Activated effector memory CD4-positive, alpha-beta T cell treated with anti-CD3 and anti-CD28 coated beads, Interleukin-2, amount 50 U/mL, for 16 hours (primary cell): ENCODE measurements around the gene CCNK.

Source experiments
- DNase-seq: peaks from one replicate; pipeline ENCODE4 v3.0.0-alpha.2; 2020

The CCNK gene

DNA sequence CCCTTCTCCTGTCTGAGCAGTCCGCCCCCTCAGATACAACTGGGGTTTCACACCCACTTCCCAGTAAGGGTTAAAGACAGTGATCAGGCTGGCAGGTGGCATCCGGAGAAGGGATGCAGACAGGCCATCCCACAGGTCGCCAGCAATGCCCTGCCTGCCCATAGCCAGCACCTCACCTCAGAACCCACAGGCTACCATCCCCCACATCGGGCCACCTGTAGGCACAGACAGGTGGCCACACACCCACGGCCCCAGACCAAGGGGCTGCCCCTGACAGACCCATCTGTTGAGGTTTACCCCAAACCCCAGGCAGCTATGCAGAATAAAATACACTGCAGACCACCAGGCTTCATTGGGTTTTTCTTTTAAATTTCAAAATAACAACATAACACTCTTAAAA is 57.5 kb downstream of the CCNK start:
- no peak for DNase-seq

DNA sequence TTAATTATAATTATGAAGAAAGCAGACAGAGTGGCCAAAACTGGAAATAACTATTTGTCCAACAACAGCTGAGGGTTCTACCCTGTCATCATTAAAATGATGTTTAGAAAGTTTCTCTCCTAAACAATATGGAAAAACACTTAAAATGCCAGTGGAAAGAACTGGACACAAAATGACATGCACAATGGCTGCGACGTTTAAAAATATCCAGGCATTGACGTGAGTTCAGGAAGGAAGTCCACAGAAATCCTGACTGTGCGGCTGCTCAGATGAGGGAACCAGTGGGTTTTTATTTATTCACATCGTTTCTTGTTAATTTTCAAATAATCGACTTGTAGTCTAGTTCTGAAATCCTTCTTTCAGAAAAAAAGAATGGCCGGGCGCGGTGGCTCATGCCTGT is 58.3 kb downstream of the CCNK start:
- DNase-seq = no peak

DNA sequence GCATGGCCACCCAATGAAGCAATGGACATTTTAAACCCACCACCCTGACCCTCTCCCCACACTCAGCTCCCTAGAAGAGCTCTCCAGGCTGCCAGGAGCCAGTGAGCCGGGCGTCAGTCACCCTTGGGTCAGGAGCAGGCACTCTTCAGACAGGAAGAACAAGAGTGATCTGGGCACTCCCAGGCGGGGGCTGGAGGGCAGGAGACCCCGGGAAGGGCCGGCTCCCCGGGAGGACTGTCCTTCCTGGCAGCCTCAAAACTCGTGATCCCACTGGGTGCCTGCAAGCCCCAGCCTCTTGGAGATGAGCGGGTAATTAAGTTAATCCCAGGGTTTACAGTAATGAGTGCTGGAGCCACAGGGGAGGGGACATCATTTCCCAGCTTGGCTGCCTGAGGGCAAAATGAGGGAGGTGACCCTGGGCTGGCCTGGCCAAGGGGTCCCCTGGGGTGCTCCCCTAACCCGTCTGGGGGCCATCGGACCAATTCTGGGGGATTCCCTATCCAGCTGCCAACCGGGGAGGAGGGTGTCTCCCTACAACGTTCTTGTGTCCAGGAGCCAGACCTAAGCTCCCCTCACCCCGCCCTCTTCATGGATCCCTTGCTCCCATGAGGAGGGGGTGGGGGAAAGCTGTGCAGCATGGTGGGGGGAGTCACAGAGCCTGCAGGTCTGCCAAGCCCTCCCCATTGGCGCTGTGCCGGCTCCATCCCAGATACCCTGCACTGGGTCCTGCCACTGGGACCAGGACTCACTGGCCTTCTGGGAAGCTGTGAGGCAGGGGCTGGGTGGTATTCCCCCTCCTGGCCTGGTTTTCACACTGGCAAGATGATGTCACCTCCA is 59.2 kb downstream of the CCNK start:
- DNase-seq = no peak

DNA sequence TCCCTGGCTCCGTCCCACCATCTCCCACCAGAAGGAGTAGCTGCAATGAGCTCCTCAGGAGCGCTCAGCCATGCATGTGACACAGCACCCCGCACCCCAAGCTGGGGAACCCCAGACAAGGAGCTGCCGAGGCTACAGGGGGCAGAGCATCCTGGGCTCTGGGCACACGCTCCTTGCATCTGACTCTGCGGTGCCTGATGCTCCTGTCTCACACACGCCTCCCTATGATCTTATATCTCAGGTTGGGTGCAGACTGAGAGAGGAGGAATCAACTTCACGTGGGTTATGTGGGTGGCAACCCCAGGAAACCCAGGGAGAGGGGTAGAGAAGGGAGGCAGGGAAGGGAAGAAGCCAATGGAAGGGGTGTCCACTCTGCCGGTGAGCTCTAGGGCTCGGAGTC is 60.0 kb downstream of the CCNK start:
- DNase-seq = no peak

DNA sequence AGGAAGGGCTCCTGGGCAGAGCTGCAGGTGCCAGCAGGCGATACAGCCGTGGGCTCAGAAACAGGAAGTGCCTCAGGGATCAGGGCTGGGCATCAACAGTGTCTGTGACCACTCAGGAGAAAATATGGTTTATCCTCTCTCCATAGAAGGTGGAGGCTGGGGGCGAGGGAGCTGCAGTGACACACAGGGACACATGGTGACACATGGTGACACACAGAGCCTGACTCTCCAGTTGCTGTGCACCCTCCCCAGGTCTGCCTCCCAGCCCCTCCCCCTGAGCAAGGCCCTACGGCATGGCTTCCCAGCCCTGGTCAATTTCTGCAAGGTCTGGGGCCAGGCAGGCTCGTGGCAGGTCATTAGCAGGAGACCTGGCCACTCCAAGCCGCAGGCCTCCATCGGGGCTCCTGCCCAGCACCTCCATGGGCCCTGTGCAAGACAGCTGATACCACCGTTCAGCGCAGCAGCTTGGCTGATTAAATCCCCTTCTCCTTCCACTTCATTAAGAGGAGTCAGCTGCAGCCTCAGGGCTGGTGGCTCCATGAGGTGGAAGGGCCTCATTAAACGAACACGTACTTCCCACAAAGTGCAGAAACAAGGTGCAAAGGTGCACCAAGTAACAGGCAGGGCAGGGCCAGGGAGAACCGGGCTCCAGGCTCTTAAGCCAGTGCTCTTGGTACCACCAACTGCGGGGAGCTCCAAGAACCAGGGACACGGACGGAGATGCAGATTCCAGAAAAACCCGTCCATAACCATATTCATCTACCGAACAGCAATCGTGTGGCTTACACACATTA is 60.7 kb downstream of the CCNK start:
- DNase-seq = no peak

DNA sequence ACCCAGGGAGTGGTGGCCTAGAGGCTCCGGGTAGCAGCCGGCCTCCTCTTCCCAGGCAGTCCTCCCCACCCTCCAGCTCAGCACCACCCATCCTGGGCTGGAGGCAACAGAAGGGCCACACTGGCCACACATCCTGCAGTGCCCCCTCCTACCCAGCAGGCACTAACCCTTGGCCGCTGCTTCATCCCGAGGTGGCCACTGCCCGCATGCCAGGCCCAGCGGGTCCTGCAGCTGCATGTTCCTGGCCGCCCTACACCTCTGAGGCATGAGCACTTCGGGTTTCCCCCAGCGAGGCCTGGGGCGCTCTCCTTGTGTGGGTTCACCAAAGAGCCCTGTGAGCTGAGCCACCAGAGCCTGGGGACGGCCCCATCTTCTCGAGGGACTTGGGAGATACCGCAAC is 61.4 kb downstream of the CCNK start:
- no peak for DNase-seq

DNA sequence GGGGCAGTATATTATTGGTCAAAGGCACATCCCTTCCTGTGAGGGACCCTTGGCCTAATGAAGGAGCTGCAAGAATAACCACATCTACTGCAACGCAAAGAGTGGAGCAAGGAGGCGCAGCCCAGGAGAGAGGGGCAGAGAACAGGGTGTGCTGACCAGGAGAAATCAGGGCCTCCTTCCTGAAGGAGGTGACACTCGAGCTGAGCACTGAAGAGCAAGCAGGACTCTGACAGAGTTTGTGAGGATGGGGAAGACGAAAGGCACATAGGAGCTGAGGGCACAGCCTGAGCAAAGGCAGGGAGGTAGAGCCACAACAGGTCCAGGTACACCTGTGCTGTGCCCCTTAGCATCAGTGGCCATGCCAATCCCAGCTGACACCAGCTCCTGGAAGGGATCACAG is 62.2 kb downstream of the CCNK start:
- DNase-seq = no peak

DNA sequence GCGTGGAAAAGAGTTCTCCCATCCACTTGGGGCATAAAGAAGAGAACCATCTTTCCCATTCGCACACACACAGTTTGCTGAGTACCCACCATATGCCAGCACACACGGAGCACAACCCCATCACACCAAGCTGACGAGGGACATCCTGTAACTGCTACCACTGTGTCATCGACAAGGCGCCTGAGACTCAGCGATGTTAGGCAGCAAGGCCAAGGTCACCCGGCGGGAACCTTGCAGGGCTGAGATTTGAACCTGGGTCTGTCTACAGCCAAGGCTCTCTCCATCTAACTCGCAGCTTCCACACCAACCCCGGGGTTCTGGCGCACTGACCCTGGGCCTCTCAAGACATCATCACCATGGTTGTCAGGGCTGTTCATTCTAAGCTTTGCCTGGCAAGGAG is 62.8 kb downstream of the CCNK start:
- DNase-seq = no peak

DNA sequence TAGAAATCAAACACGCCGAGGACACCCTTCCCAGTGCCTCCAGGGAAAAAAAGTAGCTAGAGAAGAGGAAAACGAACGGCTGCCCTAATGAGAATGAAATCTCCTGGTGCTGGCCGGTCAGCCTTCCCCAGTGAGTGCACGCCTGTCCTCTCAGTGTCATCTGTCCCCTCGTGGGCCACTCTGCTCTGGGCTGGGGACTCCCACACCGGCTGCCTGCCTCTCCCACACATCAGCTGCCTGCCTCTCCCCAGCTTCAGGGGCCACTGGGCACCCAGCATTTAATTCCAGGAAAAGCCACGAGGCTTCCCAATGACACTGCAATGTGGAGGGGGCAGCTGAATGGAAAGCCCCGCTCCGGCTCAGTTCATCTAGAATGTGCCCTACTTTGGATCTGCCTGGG is 63.8 kb downstream of the CCNK start:
- no peak for DNase-seq

DNA sequence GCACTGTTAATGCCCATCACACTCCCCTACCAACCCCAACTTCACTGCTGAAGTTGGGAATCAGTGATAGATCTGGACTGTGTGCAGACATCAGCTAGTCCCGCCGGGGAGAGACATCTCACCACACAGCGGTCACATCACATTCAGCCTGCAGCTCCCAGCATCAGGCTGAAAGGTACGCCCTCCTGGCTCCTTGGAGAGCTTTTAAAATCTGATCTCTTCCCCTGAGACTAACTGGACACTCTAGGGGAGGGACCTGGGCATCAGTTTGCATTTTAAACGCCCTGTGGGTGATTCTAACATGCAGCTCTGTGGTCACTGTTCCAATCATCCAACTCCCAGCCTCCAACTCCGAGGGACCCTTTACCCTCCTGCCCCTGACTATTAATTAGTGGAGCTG is 64.4 kb downstream of the CCNK start:
- DNase-seq = no peak

DNA sequence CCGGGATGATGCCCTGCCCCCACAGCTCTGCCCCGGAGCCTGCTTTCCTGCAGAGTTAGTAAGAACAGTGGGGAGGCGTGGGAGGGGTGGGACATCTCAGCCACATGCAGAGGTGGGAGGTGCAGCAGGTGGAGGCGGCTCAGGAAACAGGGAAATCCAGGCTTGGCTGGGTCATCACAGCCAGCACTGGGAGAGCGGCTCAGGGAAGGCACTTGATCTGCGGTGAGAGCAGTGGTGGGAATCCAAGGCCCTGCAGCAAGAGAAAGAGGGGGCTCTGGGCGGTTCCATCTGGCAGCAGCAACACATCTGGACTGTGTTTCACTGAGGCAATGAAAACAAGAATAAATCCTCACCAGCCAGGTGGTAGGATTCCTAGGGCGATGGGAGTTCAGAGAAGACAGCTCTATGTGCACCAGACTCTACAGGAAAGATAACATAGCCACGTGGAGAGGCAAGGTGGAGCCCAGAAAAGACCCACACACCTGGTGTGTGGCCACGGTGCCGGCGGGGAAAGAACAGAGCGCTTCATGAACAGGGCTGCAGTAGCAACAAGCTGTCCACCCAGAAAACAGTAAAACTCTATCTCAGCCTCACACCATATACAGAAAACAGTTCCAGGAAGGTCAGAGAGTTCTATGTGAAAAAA is 65.1 kb downstream of the CCNK start:
- DNase-seq = no peak

DNA sequence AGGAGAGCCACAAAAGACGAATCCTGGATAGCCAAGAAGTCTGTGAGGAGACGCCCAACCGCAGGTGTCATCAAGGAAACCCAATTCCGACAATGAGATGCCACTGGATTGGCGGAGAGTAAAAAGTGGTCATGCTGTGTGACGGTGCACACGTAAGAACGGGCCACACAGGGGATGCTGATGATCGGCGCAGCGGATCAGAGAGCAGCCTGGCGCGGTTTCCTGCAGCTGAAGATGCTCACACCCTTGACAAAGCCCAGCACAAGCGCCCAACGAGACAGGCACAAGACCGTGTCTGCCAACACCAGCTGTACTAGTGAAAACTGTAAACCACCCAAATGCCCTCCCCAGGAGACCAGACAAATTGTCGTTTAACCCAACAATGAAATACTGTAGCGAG is 67.0 kb downstream of the CCNK start:
- DNase-seq = no peak

DNA sequence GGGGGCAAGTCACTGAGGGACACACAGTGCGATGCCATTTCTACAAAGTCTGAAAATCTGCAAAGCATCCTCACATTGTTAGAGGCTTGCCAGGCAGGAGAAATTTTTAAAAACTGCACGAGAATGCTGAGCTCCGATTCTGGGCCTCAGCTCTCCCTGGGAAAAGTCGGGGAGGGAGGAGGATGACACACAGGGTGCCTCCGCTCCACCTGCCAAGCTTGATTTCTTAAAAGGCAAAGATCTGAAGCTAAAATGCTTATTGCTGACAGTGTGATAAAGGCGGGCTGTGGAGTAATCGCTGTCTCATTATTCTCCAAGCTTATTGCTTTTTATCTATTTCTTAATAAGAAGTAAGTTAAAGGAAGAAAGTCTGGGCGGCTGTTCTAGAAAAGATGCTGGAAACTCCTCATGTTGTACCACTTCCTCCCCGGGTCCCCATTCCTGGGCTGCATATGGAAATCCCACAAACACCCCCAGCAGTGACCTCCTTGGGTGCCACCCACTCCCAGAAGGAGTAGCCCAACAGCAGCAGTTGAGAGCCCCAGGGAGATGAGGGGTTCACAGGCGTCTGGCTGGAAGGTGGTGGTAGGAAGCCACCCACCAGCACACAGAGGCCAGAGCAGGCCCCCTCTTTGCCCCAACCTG is 67.8 kb downstream of the CCNK start:
- DNase-seq = no peak

DNA sequence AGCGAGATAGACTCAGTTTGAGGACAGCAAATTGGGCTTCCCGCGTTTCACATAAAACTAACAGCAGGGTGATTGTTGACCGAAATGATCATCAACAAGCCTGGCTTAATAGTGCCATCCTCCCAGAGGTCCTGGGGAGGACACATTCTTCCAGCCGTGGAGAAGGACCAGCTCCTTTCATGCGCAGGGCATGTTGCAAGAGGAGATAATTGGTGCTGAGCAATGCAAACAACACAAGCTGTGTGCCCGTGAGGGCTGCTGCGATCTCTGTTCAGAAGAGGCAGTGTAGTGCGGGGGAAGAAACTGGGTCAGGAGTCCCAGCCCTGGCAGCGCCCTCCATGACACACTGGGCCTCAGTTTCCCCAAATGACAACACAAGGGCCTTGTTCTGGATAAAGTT is 68.5 kb downstream of the CCNK start:
- no peak for DNase-seq

DNA sequence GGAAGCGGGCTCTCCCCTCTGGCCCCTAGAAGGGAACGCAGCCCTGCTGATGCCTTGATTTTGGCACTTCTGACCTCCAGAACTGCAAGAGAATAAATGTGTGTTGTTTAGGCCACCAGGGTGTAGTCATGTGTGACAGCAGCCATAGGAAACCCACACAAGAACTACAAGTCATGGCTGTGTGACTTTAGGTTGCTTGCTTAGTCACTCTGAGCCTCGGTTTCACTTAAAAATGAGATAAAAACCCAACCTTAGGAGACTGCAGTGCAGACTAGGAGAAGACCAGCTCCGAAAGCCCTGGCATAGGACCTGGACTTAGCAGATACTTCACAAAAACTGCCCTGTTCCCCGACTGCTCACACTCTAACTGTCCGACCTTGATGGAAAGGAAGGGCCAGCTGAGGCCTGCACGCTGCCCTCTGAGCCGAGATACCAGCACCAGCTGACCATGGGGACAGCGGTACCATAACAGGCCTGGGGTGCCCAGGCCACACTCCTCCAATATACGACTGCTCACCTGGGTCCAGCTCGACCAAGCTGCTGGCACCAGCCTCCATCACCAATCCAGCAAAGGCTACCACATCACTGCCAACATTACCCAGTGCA is 69.3 kb downstream of the CCNK start:
- no peak for DNase-seq

DNA sequence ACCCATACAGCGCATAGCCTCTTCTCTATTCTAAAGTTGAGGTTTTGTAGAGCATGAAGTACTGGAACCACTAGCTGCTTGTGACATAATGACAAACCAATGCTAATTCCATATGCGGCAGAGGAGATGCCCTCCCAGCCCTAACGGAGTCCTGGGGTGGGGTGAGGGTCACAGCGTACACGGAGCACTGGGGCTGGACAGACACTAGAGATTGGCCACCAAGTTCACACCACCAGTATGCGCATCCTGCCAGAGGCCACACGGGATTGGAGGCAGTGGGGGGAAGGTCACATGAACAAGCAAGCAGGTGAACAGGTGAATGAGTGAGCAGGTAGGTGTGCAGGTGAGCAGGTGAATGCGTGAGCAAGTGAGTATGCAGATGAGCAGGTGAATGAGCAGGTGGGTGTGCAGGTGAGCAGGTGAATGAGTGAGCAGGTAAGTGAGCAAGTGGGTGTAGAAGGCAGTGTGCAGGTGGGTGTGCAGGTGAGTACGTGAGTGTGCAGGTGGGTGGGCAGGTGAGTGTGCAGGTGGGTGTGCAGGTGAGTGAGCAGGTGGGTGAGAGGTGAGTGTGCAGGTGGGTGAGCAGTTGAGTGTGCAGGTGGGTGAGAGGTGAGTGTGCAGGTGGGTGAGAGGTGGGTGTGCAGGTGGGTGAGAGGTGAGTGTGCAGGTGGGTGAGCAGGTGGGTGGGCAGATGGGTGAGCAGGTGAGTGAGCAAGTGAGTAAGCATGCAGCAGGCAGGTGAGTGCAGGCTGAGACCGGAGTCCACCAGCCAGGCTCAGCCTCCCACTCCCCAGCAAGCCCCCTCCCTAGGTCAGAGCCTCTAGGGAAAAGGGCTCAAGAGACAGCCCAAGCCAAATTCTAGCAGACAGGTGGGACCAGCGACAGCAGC is 70.1 kb downstream of the CCNK start:
- no peak for DNase-seq

DNA sequence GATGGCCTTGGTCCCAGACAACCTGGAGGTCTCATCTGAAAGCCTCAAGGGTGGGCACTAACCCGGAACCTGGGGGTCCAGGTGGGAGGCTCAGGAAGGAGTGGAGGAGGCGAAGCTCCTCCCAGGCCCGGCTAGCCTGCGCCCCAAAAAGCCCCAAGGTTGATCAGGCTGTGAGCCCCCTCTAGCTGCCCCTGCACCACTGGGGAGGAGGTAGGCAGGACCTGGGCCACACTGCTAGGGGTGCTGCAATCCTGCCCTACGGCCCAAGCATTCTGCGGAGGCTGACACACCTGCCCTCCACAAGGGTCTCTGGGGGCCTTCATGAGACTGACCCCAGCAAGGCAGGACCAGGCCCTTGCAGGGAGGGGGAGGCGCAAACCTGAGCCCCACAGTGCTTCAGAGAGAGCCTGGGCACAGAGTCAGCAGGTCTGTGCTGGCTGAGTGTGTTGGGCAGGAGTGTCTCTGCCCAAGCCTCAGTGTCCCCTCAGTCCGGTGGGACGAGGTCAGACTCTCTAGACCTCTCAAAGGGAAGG is 70.9 kb downstream of the CCNK start:
- no peak for DNase-seq

DNA sequence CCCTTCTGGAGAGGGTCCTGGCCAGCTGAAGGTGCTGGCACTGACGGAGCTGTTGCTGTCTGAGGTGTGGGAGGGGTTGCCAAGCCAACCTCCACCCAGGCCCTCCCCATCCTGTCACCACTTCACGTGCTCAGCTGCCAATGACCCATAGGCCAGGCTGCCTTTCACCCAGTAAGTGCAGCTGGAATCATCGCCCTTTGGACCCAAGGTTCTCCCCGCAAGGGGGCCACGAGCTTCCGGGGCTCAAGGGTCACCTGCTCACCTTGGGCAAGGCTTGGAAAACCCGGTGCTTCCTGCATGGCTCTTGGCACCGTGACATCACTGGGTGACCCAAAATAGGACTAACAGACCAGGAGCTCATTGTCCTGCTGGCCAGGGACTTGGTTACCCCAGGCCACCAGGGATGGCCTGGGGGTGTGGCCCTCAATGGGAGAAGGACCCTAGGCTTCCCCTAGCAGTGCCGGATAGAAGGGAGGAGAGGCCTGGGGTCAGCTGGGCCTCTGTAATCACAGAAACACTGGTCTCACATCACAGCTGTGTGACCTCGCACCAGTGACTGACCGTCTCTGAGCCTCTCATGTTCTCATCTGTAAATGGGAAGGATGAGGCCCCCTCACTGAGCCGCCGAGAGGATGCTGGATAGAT is 71.5 kb downstream of the CCNK start:
- DNase-seq = no peak

DNA sequence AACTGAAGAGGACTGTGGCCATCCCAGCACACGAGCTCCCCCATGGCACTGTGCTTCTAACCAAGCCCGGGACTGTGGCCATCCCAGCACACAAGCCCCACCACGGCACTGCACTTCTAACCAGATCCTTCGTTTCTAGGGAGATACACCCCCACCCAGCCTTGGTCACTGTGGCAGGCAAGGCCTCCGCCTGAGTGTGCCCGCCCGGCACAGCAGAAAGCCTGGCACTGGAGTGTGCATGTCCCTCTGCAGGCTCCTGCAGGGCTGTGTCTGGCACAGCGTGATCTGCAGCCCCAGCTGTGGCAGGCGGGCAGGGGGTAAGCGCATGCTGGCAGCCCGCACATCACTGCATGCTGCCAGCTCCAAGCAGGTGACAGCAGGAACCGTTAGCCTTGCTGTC is 73.0 kb downstream of the CCNK start:
- DNase-seq = no peak

DNA sequence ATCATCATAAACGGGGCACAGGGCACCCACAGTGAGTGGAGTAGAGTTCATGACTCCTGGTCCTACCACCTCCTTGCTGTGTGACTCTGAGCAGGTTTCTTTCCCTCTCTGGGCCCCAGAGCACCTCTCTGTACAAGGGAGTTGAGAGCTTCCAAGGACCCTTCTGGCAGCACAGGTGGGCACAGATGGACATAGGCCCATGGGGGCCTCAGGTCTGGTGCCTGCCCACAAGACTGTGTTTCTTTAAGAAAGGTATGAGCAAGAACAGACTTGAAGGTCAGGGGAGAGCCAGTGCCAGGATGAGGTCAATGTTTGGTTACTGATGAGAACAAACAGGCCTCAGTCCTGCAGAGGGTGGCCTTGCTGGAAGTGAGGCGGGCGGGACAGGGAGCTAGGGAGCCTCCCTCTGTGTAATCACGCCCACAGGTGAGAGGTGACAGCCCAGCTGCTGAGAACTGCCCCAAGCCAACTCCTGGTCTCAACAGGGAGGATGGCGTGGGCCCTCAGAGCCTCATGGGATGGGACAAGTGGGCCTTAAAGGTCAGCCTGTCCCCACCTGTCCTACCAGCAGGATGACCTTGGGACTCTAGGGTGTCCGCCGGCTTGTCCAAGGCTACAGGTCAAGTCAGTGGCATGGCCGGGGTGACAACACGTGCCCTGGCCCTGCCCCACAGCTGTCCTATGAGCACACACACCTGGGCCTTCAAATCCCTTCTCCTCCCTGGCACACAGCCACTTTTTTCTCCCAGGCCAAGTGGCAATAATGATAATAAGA is 73.7 kb downstream of the CCNK start:
- DNase-seq = no peak
